Stimulated activated CD8-positive, alpha-beta memory T cell treated with anti-CD3 and anti-CD28 coated beads, Interleukin-15, amount 100 ng/mL, for 48 hours (primary cell): ENCODE data around the gene NXPH2.
A peak's percentile ranks its signal among the peaks of the same experiment; 100 is the strongest.
"Not testable (repeated sequence)": the region's sequence is repeated elsewhere in the genome, so short reads cannot be mapped to it uniquely, and the experiment has no call there.

ENCODE experiments used
- DNase-seq, 2 donors: peaks; one replicate each; pipeline ENCODE4 v3.0.0-alpha.2; 2020; ENCODE audit warnings: low read depth in 2 of 2

NXPH2 gene

GRCh38 chr2:138711812-138712211, 68.4 kb downstream of the NXPH2 start:
- no peak for DNase-seq

DNA sequence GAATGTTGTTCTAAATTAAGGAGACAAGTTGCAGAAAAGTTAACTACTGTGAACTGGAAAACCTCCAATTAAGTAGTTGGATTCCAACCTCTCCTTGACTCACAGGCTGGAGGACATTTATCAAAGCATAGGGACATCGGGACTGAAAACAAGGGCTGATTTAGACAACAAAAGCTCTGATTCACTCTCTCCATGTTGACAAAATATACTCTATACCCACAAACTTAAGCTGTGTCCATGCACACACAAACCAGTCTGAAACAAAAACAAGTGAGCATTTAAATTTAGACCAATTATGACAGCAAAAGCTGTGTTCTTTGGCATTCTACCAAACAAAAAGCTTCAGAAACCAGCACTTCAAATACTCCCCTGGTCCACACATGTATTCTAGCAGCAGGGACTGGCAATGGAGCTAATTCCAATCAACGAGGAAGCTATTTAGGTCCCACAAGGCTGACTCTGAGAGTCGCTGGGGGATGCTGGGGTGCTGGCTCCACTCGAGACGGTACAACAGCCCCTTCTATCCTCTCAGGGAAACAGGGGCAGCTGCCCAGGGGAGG, 71.4 kb downstream of the NXPH2 start:
- no peak for DNase-seq

DNA sequence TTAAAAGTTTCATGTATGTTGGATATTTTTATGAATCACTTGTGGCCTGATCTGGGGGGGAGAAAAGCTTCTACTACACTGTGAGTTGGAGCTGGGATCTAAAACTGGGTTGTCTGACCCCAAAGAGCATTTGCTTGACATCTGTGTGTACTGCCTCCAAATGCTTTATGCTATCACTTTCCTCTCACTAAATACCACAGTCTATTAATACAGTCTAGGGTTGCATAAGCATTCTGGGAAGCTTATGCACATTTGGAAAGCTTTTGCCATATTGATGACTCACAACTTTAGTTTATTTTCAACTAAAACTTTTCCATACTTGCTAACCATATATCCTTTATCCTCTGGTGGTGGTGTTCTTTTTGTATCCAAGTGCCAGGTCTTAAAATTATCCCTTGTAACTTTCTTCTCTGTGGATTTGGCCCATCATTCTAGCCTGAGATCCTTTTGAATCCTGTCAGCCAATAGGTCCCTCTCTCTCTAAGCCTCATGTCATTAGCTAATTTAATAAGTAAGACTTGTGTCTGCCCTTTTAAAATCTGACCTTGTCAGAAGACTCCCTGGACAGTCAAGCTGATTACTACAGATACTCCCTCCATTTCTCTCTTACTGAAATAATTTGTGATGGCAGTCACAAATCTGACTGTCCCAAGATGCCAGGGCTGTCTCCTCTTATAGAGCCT, 72.7 kb downstream of the NXPH2 start:
- no peak for DNase-seq

DNA sequence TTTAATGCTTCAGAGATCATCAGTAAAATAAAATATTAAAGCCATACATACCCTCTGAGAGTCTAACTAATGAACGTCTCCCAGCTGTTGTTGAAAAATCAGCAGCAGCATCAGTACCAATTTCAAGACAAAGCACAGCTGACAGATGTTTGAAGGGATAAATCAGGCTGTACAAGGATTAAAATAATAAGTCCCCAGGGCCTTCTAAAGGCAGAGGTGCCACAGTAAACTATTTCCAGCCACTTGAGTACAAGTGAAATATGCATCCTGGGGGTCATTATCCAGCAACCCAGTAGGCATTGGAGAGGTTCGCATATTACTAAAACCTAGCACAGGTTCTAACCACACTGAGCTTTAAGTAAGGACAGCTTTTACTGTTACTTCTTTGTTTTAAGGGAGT, 76.9 kb downstream of the NXPH2 start:
- no peak for DNase-seq

DNA sequence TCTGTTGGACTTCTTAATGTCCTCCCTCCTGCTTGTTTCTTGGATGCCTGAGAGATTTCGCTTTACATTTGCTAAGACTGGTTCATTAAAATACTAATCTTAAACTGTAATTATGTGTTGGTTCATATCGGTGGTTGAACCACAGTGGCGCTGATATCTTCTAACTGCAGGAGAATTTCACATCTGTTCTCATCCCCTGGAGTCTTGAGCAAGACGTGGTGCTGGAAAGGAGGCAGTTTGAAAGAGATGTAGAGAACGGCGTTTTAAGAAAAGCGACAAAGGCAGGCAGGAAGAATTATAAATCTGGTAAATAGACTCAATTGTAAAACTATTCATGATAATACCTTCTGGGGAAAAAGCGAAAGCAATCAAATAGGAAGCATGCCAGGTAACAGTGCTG, 79.5 kb downstream of the NXPH2 start:
- DNase-seq = no peak

DNA sequence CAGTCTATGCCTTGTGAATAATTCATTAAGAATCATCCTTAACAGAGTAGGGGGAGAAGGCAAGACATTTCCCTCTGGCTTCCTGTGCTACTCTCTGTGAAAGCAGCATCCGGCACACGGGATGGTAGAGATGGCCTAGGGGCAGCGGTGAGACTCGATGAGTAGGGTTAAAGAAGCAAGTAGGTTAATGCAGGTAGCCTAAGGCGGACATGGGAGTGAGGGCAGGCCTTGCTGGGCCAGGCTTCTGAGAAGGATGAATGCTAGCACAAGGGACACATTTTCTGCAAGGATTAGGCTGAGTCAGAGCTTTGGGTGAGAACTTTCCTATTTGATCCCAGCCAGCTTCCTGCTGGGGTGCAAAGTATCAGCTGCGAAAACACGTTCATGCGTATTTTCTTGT, 80.8 kb downstream of the NXPH2 start:
- DNase-seq = no peak

DNA sequence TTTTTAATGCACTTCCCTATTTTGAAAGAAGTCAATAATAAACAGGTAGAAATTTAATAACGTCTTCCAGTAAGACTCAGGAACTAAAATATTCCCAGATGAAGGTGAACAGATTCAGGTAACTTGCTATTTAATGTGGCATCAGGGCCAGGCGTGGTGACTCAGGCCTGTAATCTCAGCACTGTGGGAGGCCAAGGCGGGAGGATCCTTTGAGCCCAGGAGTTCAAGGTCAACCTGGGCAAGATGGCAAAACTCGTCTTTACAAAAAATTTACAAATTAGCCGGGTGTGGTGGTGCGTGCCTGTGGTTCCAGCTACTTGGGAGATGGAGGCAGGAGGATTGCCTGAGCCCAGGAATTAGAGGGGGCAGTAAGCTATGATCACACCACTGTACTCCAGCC, 81.8 kb downstream of the NXPH2 start:
- no peak for DNase-seq

GRCh38 chr2:138691667-138692066, 88.5 kb downstream of the NXPH2 start:
- DNase-seq = no peak

- DNase-seq = peak in 1 of 2 donors; percentile 2
Measured at GRCh38 chr2:138689705-138690104, 90.5 kb downstream of the NXPH2 start.

GRCh38 chr2:138682163-138682562, 98.0 kb downstream of the NXPH2 start:
- no peak for DNase-seq

DNA sequence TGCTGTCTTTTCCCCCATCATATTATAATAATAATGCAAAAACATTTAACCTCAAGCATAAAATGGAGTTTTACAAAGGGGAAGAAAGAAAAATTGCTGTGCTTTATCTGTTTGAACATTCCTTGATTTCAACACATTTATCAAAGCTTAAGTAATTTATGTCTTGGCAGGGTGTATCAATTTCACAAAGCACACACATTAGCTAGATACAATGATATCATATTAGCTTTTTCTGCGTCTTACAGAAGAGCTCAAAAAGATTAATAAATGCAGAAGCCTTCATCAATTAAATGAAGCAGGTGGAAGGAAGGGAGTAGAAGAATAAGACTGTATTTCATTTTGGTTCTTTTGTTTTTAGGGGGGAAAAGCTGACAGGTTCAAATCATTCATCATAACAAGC, 103.0 kb downstream of the NXPH2 start:
- no peak for DNase-seq

GRCh38 chr2:138676619-138677021, 103.6 kb downstream of the NXPH2 start:
- DNase-seq = no peak

DNA sequence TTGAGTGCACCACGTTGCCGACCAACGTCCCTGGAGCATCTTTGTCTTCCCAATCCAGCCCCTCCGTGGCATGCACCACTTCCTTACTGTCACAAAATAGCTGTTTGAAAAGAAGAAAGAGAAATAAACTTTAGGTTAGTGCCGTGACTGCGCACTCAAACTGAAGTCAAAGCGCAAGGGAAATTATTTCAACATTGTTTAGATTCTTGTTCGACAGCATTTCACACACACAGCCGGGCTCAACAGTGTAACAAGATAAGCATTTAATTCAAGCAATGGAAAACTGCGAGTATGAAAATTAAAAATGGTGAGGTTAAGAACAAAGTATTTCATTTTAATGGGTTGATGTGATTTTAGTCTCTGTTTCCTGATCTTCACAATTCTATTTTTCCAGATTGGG, 108.6 kb downstream of the NXPH2 start:
- DNase-seq = no peak

DNA sequence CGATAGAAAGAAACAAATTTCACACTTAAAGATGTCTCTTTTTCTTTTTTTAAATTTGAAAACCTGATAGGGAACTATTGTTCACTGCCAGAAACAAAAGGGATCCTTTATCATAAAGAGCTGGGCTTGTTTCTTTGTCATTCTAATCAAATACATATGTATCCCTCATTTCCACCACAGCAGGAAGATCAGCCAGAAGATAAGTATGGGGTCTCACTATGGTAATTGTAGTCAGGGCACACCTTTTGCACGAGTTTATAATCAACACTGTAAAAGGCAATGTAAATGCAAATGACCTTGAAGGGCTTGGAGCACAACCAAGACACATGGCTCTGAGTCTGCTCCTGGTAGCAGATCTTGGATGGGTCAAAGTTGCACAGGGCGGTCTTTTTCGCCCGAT, 109.5 kb downstream of the NXPH2 start:
- DNase-seq = no peak

GRCh38 chr2:138665937-138666336, 114.3 kb downstream of the NXPH2 start:
- no peak for DNase-seq

GRCh38 chr2:138658187-138658894, 121.8 kb downstream of the NXPH2 start:
- DNase-seq = no peak

DNA sequence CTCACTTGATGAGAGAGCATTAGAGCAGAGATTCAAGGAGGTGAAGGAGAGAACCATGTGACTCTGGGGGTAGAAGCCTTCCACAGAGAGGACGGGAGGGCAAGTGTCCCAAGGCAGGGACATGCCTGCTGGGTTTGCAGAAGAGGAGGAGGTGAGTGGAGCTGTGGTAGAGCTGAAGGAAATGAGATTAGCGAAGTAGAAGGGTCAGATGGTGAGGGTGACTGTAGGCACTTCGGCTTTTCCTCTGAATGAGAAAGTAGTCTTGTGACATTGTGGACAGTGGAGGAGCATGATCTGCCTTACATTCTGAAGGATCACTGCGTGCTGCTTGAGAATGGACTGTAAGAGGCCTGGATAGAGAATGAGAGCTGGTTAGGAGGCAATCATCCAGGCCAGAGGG, 126.0 kb downstream of the NXPH2 start:
- no peak for DNase-seq

DNA sequence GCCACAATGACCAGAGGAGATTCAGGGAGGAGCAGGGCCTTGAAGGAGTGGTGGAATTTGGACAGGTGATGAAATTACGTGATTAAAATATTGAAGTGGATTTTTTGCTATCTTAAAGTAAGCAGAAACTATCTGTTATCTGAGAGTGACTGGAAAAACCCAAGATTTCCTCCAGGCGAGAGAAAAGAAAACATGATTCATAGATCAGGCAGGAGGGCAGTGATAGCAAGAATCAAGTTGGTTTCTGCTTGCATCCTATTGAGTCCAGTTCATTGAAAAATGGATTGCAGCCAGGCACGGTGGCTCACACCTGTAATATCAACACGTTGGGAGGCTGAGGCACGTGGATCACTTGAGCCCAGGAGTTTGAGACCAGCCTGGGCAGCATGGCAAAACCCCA, 127.8 kb downstream of the NXPH2 start:
- no peak for DNase-seq

GRCh38 chr2:138649571-138649970, 130.6 kb downstream of the NXPH2 start:
- no peak for DNase-seq

DNA sequence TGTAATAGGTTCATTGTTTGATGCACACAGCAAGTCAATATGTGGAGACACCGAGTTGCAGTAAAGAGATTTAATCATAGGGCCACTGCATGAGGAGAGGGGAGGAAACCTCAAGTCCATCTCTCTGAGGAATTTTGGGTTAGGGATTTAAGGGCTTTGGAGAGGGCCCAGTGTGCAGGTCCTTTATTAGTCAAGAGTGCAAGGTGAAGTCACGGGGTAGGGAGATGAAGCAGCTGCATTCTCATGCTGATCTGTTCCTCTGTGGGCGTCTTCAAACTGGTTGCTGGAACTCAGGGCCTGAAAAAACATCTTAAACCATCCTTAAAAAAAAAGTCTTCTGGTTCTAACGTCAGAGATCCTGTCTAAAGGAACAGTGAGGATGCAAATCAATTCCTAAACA, 131.6 kb downstream of the NXPH2 start:
- DNase-seq = no peak

DNA sequence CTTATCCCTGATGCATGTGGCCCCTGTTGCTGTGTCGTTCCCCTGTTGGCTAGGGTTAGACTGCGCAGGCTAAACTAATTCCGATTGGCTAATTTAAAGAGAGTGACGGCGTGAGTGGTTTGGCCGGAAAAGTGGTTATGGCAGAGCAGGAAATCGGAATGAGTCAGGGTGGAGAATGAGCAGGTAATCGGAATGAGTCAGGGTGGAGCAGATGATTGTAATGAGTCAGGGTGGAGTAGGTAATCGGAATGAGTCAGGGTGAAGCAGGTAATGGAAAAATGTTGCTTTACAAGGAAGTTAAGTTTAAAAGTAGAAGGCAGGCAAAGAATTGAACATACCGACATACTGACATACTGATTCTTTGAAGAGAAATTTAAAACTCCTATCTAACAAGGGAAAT, 135.4 kb downstream of the NXPH2 start:
- not testable (repeated sequence) for DNase-seq

- DNase-seq = no peak
Measured at GRCh38 chr2:138640921-138641676, 139.1 kb downstream of the NXPH2 start.

DNA sequence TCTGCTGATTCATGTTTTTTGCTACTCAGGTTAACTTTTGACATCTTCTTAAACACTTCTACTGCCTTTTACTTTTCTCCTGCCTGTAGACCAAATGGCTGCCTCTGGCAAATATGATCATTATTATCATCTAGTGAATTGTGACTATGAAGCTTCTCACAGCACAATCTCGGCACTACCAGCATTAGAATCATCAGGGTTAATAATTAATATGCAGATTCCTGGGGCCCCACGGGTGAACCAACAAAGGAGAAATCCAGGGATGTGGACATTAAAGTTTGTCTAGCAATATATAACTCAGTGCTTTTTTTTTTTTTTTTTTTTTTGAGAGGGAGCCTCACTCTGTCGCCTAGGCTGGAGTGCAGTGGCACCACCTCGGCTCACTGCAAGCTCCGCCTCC, 142.5 kb downstream of the NXPH2 start:
- no peak for DNase-seq
